Measurements from ENCODE around the gene ACTBL2. TPM values are rescaled to one million over a fixed set of nuclear protein-coding genes. Genes with fewer than 3 reads are reported as not detected.

The ACTBL2 gene
- total RNA-seq, 4 donors from 2014 or later, result not detected

GRCh38 chr5:57492632-57493031 lies 10.0 kb upstream of the ACTBL2 start:
- H3K27me3 ChIP-seq, result no peaks in the 10 kb centered on the region
- H3K36me3 ChIP-seq, result no peaks in the 10 kb centered on the region
- 82 to 89% methylated on average over 3 of the region's 3 CpGs for WGBS, 2 donors
- no peak overlapping the region for H3K27ac ChIP-seq
- no peaks in the 10 kb centered on the region for H3K9me3 ChIP-seq
- peaks cover 0 to 9% (median 2%) of the 10 kb centered on the region in 4 donors for H3K4me1 ChIP-seq
- no peak overlapping the region for H3K4me3 ChIP-seq
- TF ChIP-seq CTCF (IDR thresholded peaks at IDR 0.05) (no peak), POLR2A (IDR thresholded peaks at IDR 0.05) (no peak), EP300 (IDR thresholded peaks at IDR 0.05) (no peak)
- DNase-seq (ENCODE audit: low spot score in 2 of 2), result no peak

DNA sequence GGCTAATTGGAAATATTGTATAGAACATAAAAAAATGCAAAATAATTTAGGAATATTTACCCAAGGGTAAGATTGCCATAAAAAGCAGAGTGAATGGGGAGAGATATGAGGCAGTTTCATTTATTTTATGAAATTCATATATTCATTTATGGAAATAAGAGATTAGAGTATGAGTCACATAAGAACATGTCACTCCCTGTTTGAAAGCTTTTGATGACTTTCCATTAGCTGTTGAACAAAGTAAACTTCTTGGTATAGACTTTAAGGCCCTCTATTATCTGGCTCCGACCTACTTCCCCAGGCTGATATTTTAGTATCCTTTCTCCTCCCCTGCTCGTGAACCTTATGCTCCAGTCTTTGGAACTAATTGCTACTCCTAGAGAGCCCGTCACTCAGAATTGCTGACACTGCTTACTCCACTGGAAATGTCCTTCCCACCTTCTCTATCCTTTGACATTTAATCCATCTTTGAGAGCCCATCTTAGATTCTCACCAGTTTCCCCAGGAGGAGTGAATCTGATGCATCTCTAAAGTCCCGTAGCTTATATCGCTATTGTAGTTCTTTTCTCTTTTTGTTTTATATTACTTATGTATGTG lies 8.9 kb upstream of the ACTBL2 start:
- Histone ChIP-seq H3K36me3 (no peaks in the 10 kb centered on the region), H3K27ac (no peak overlapping the region), H3K27me3 (no peaks in the 10 kb centered on the region), H3K9me3 (no peaks in the 10 kb centered on the region), H3K4me3 (no peak overlapping the region), H3K4me1 (peaks cover 0 to 9% (median 2%) of the 10 kb centered on the region in 4 donors)
- TF ChIP-seq CTCF (IDR thresholded peaks at IDR 0.05) (no peak), EP300 (IDR thresholded peaks at IDR 0.05) (no peak), POLR2A (IDR thresholded peaks at IDR 0.05) (no peak)
- DNase-seq (ENCODE audit: low spot score in 2 of 2), result no peak
- WGBS, 2 donors, result 86 to 90% methylated on average over 5 of the region's 5 CpGs

DNA sequence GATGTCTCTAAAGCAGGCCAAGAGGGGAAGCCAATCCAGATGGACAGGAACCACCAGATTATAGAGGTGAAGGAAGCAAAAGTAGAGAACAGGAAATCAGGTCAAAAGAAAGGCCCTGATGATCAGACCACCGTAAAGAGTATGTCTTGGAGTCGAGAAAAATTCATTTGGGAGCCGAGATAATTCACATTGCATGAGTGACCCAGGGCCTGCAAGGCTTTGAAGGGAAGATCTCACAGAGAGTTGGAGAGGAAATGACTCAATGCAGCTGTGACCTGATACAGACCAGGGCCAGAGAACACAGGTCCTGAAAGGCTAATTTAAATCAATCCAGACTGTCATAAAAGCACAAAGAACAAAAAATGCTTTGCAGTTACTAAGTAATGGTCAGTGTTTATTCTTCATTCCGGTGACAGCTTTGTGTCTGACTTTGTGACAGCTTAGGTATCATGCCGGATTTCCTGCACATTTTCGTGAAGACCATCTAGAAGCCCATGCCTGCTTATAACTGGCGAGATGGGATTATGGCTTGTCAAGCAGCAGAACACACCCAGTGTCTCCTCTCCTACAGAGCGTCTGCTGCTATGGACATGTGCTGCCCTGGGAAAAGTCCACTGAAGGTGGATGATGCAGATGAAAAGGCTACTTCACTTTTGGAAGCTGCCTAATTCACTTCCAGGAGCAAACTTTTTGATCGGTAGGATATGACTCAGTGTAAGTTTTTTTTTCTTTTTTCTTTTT lies 5.8 kb upstream of the ACTBL2 start:
- no peaks in the 10 kb centered on the region for H3K36me3 ChIP-seq
- WGBS, 2 donors, result 46 to 47% methylated on average over 9 of the region's 9 CpGs
- H3K27ac ChIP-seq, result no peak overlapping the region
- no peaks in the 10 kb centered on the region for H3K4me1 ChIP-seq
- no peaks in the 10 kb centered on the region for H3K9me3 ChIP-seq
- no peak for DNase-seq (ENCODE audit: low spot score in 2 of 2)
- H3K27me3 ChIP-seq, result no peaks in the 10 kb centered on the region
- TF ChIP-seq CTCF (IDR thresholded peaks at IDR 0.05) (no peak), EP300 (IDR thresholded peaks at IDR 0.05) (no peak), POLR2A (IDR thresholded peaks at IDR 0.05) (no peak)
- no peak overlapping the region for H3K4me3 ChIP-seq

DNA sequence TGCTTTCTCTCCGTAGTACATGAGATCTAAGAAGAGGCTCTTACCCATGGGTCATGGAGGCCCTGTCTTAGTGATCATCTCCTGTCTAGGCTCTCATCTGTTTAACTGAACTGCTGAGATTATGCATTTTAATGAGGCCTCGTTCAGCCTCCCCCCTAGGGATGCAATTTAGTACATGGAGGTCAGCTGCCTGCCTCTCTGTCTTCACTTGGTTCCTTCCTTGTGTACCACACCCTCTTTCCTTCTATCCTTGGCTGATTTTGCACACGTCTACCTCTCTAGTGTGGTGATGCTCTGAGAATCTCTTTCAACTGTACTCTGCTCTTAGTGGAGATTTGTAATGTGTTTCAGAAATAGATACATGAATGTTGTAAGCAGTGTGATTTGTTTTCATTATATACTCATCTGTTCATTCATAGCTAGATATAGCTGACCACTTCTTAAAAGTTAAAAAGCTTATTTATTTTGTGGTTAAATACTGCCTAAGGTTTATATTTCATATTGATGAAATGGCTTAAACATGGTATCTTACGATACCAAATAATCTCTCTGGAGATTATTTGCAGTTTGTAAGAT lies 3.5 kb upstream of the ACTBL2 start:
- WGBS, 2 donors, result 73 to 80% methylated on average over 4 of the region's 4 CpGs

More for the DNA sequence above, 3.5 kb upstream of the ACTBL2 start:
- Histone ChIP-seq H3K27me3 (no peaks in the 10 kb centered on the region), H3K36me3 (no peaks in the 10 kb centered on the region), H3K27ac (no peak overlapping the region), H3K9me3 (no peaks in the 10 kb centered on the region), H3K4me1 (no peaks in the 10 kb centered on the region), H3K4me3 (no peak overlapping the region)
- DNase-seq (ENCODE audit: low spot score in 2 of 2), result no peak
- no peak for TF ChIP-seq CTCF (IDR thresholded peaks at IDR 0.05)
- TF ChIP-seq POLR2A (IDR thresholded peaks at IDR 0.05), result no peak
- TF ChIP-seq EP300 (IDR thresholded peaks at IDR 0.05), result no peak

Data from tibial nerve (tissue), 4 donors.